Subcutaneous adipose tissue (tissue), 4 donors: ENCODE results near the gene FSHR. TPM values are rescaled to one million over a fixed set of nuclear protein-coding genes. Genes with fewer than 3 reads are reported as not detected.

ENCODE experiments used
- total RNA-seq, 4 donors: library from RNA; depleted of rRNA; stranded (reverse); fragments of >200 nt; gene quantifications; one replicate each; pipeline ENCODE4 v1.1.0, GENCODE V29; 2016
- TF ChIP-seq, protein P1 (sequence below): fragments of 450-650 bp; IDR thresholded peaks from one replicate; pipeline ENCODE4 v1.5.1; 2016; ENCODE audit warnings: low read depth, mild to moderate bottlenecking, control low read depth, antibody characterized with exemption, moderate library complexity

The FSHR gene
- total RNA-seq, 4 donors from 2014 or later, result not detected

DNA sequence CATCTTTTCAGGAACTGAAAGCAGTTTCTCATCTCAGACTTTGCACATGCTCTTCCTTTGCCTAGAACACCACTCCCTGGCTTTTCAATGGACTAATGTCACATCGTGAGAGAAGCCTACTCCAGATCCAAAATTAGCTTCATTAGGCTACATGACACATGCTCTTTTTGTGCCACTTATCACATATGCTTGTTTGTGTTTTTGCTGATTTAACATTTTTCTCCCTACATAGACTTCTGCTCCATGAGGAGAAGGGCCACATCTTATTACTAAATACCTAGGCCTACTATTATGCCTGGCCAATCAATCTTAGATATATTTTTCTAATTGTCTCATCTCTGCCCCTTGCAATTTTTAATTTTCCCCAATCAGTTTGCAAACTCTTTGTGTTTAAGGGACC, 212.4 kb downstream of the FSHR start:
- TF ChIP-seq, protein P1, sequence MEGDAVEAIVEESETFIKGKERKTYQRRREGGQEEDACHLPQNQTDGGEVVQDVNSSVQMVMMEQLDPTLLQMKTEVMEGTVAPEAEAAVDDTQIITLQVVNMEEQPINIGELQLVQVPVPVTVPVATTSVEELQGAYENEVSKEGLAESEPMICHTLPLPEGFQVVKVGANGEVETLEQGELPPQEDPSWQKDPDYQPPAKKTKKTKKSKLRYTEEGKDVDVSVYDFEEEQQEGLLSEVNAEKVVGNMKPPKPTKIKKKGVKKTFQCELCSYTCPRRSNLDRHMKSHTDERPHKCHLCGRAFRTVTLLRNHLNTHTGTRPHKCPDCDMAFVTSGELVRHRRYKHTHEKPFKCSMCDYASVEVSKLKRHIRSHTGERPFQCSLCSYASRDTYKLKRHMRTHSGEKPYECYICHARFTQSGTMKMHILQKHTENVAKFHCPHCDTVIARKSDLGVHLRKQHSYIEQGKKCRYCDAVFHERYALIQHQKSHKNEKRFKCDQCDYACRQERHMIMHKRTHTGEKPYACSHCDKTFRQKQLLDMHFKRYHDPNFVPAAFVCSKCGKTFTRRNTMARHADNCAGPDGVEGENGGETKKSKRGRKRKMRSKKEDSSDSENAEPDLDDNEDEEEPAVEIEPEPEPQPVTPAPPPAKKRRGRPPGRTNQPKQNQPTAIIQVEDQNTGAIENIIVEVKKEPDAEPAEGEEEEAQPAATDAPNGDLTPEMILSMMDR, result no peak

DNA sequence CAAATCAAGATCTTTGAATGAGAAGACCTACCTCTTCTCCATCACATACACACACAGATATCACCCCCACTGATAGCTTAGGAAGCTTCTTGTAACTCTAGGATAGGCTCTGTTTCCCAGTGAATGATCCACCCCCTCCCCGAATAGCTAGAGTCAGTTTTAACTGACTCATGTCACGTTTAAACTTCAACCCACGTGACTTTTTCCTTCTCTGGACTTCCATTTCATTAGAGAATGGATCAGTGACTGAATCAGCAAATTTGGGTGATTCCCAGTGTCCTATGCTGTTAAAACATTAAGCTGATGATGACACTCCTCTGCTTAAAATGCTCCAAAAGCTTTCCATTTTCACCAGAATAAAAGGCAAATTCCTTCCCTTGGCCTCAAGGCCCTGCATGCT, 212.9 kb downstream of the FSHR start:
- TF ChIP-seq, protein P1, result no peak

DNA sequence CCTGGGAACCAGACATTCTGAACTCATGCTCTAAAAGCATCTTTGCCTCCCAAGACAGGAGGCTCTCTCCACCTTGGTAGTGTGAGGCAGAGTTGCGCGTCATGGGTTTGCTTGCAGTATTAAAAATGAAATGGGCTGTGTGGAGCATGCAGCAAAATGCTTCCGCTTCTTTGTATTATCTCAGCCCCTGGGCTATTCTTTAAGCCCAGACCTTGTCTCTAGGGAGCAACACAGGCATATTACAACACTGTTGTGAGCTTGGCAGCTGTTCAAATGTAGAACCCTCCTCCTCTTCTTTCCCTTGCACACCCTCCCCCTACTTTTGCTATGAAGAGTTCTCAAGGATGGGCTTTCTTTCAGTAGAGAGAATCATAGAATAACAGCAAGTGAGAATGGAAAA, 213.7 kb downstream of the FSHR start:
- TF ChIP-seq, protein P1, result no peak

DNA sequence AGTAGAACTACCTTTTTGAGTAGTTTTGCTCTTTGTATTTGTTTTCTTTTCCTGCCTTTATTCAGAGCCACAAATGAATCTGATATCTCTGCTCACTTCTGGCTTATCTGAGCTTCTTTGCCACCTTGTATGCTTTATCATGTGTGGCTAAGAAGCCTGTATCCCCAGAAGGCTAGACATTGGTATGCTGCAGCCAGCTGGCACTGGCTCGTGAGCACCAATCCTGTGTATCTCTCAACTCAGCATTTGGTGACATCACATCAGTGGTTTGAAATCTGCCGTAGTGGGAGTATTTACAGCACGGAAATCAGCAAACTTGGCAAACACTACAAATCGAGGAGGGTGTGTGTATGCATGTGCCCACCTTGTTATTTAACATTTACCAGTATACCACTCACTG, 215.1 kb downstream of the FSHR start:
- TF ChIP-seq, protein P1, result no peak

DNA sequence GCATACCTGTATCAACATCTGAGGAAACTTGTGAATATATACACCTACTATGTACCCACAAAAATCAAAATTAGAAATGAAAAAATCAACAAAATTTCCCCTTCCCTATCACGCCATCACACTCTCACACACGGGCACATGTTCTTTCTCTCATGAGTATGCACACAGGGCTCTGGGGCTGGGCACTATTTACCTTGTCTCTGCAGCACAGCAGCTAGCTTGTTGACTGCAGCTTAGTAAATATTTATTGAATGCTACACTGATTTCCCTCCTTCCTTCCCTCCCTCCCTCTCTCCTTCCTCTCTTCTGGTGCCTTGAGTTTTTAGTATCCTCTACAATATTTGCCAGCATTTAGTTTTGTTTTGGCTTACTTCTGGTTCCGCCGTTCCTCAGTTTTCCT, 216.1 kb downstream of the FSHR start:
- TF ChIP-seq, protein P1, result no peak

DNA sequence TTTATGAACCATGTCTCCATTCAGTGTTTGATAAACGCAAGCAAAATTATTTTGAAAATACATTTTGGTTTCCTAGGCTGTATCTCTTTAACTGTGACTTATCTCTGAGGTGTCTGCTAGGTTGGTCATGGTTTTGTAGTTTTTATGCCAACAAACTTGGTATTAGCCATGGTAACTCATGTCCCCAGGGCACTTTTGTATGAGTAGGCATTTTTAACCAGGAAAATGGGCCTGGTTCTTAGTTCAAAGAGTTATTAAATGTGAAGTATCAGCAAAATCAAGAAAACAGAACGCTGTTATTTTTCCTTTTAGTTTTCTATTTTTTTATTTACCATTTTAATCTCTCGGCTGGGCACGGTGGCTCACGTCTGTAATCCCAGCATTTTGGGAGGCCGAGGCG, 219.5 kb downstream of the FSHR start:
- TF ChIP-seq, protein P1, result no peak

DNA sequence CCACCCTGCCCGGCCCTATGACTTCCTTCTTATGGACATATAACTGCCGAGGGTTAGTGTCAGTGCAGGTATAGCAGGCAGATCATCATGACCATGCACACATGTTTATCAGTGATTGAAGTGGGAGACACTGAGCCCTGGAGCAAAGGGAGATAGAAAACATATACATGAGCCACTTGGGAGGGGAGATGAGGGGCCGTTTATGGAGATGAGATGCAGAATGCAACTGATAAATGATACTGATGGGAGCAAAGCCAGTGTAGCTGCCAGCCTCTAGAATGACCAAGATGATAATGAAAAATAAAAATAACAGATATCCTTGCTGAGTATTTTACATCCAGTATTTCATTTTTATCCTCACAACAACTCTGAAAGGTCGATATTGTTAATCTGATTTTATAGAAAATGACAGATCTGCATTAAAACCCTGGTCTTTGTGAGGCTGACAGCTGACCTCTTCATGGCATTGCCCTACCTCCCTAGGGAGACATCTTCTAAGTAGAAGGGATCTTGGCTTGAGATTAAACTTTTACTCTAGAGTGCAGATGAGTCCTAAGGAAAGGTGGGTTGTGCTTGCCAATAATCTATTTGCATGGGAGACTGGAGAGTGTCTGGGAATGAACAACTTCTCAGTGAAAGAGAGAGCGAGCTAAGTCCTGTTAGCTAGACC, 220.4 kb downstream of the FSHR start:
- TF ChIP-seq, protein P1, result no peak
